HepG2 (cell line): ENCODE measurements around the gene UBE2O. TPM values are rescaled to one million over a fixed set of nuclear protein-coding genes. Genes with fewer than 3 reads are reported as not detected.
A peak's percentile ranks its signal among the peaks of the same experiment; 100 is the strongest.

Source experiments
- ATAC-seq: fragments of 200-7000 bp; cut with Tn5 transposase; 3 replicates; pipeline ENCODE4 v1.9.1; 2020; ENCODE audit warnings: mild to moderate bottlenecking, moderate library complexity
- BruUV-seq: library from RNA; stranded (reverse); fragments of 400-500 nt; replicated peaks from 2 replicates; lab custom pipeline; 2021; lab: Mats Ljungman, UMichigan
- CTCF ChIA-PET: fragments of 300-600 bp; formaldehyde crosslinking; extraction: SDS; loops from one replicate; lab custom pipeline; 2021; ENCODE audit warnings: low total read pairs, inconsistent platforms, low intra/inter-chr PET ratio; lab: Yijun Ruan, JAX
- POLR2A ChIA-PET: fragments of 350-600 bp; sonication (Branson Sonifier 250); formaldehyde crosslinking; loops from one replicate; lab custom pipeline; 2020; ENCODE audit warnings: antibody characterized with exemption, inconsistent platforms; lab: Yijun Ruan, JAX
- DNase-seq: peaks from one replicate; pipeline ENCODE4 v3.0.0-alpha.2; 2015; ENCODE audit warnings: low spot score
- FAIRE-seq: peaks from 3 replicates; lab custom pipeline; 2011; peaks lifted over from hg19 to GRCh38; lab: Jason Lieb, UNC
- H2AFZ ChIP-seq: one replicate; pipeline ENCODE4 v1.6.1; 2011; ENCODE audit warnings: low read length, inconsistent platforms
- H3K27ac ChIP-seq: fragments of 300-600 bp; 3 replicates; pipeline ENCODE4 v1.8.0; 2011; ENCODE audit warnings: mixed run types, mild to moderate bottlenecking, mixed read lengths, low read length, inconsistent platforms; ENCODE audit not compliant: insufficient read depth; ENCODE audit errors: extremely low read length
- H3K27me3 ChIP-seq, 2 experiments: fragments of 200-600 bp in 1 of 2; 2 replicates in 1 of 2; 3 replicates in 1 of 2; pipeline versions ENCODE4 v1.6.0 to v1.8.0; 2011; ENCODE audit warnings: low read length in 2 of 2, mild to moderate bottlenecking in 2 of 2, moderate library complexity in 2 of 2, inconsistent platforms in 1 of 2; ENCODE audit not compliant: insufficient read depth in 2 of 2, control insufficient read depth in 1 of 2
- H3K36me3 ChIP-seq, 2 experiments: fragments of 200-600 bp in 1 of 2; replicated peaks in 1 of 2; 2 replicates in 1 of 2; 3 replicates in 1 of 2; pipeline versions ENCODE4 v1.5.1 to v1.8.0; 2011; ENCODE audit warnings: low read length in 2 of 2, inconsistent platforms in 1 of 2; ENCODE audit not compliant: insufficient read depth in 2 of 2, control insufficient read depth in 1 of 2
- H3K4me1 ChIP-seq: 2 replicates; pipeline ENCODE4 v1.5.1; 2012; ENCODE audit warnings: low read length, inconsistent platforms; ENCODE audit not compliant: insufficient read depth
- H3K4me2 ChIP-seq: 2 replicates; pipeline ENCODE4 v1.6.0; 2011; ENCODE audit warnings: low read depth, low read length, inconsistent platforms
- H3K4me3 ChIP-seq, 3 experiments: fragments of 200-600 bp in 1 of 3; sonication (generic), shearing (Covaris generic) in 1 of 3; replicated peaks in 1 of 3; 2 replicates each; pipeline ENCODE4 v1.5.1; 2011 to 2016; ENCODE audit warnings: low read length in 3 of 3, inconsistent platforms in 2 of 3, low read depth in 2 of 3, mild to moderate bottlenecking in 2 of 3, control low read depth in 1 of 3, mixed read lengths in 1 of 3; ENCODE audit not compliant: insufficient read depth in 1 of 3
- H3K79me2 ChIP-seq: one replicate; pipeline ENCODE4 v1.6.1; 2011; ENCODE audit warnings: low read length, inconsistent platforms; ENCODE audit not compliant: insufficient read depth
- H3K9ac ChIP-seq: 2 replicates; pipeline ENCODE4 v1.6.0; 2011; ENCODE audit warnings: mild to moderate bottlenecking, low read depth, low read length, inconsistent platforms; ENCODE audit not compliant: insufficient read depth
- H3K9me3 ChIP-seq: 2 replicates; pipeline ENCODE4 v1.5.1; 2012; ENCODE audit warnings: mild to moderate bottlenecking, low read length
- H4K20me1 ChIP-seq: 2 replicates; pipeline ENCODE4 v1.6.0; 2011; ENCODE audit warnings: inconsistent platforms, mild to moderate bottlenecking, low read length, moderate library complexity; ENCODE audit not compliant: insufficient read depth
- KLF11 ChIP-seq: IDR thresholded peaks from 2 replicates; pipeline ENCODE4 v1.6.1; 2016; ENCODE audit warnings: missing compliant biosample characterization
- NCOA5 ChIP-seq: sonication (generic); formaldehyde crosslinking; IDR thresholded peaks from 2 replicates; pipeline ENCODE4 v1.4.0; 2020; ENCODE audit warnings: missing genetic modification reagents
- PAXIP1 ChIP-seq: sonication (generic); formaldehyde crosslinking; conservative IDR thresholded peaks from 2 replicates; pipeline ENCODE4 v1.4.0; 2020; ENCODE audit warnings: mild to moderate bottlenecking, missing genetic modification reagents, moderate library complexity
- PITX1 ChIP-seq: sonication (generic); formaldehyde crosslinking; IDR thresholded peaks from 2 replicates; pipeline ENCODE4 v1.5.1; 2020; ENCODE audit warnings: mild to moderate bottlenecking, missing genetic modification reagents
- TCF12 ChIP-seq, 2 experiments: fragments of 450-650 bp in 1 of 2; sonication (generic) in 1 of 2; formaldehyde crosslinking in 1 of 2; IDR thresholded peaks; 2 replicates each; pipeline versions ENCODE4 v1.6.1 to v1.8.0; 2017 to 2022; ENCODE audit warnings: antibody characterized with exemption in 1 of 2, mild to moderate bottlenecking in 1 of 2, missing genetic modification reagents in 1 of 2, moderate library complexity in 1 of 2
- ZEB1 ChIP-seq: IDR thresholded peaks from 2 replicates; pipeline ENCODE4 v1.6.1; 2012; ENCODE audit warnings: mild to moderate bottlenecking, low read depth, inconsistent platforms; ENCODE audit not compliant: insufficient replicate concordance
- ZFP91 ChIP-seq: sonication (generic); formaldehyde crosslinking; IDR thresholded peaks from 2 replicates; pipeline ENCODE4 v1.9.0; 2022; ENCODE audit warnings: missing genetic modification reagents, mild to moderate bottlenecking, borderline replicate concordance
- ZFYVE20 ChIP-seq: sonication (generic); formaldehyde crosslinking; IDR thresholded peaks from 2 replicates; pipeline ENCODE4 v1.8.0; 2023; ENCODE audit warnings: low read depth, mild to moderate bottlenecking, moderate library complexity, missing genetic modification reagents, borderline replicate concordance
- ZNF234 ChIP-seq: sonication (generic); formaldehyde crosslinking; conservative IDR thresholded peaks from 2 replicates; pipeline ENCODE4 v1.5.1; 2020; ENCODE audit warnings: mild to moderate bottlenecking, missing genetic modification reagents
- ZNF543 ChIP-seq: sonication (generic); formaldehyde crosslinking; IDR thresholded peaks from 2 replicates; pipeline ENCODE4 v1.4.0; 2020; ENCODE audit warnings: mild to moderate bottlenecking, missing genetic modification reagents
- ZNF788 ChIP-seq: sonication (generic); formaldehyde crosslinking; IDR thresholded peaks from 2 replicates; pipeline ENCODE4 v1.5.0; 2020; ENCODE audit warnings: mild to moderate bottlenecking, missing genetic modification reagents, borderline replicate concordance
- ZNF792 ChIP-seq: IDR thresholded peaks from 2 replicates; pipeline ENCODE4 v1.6.1; 2016
- WGBS: methylation state at CpG from one replicate; pipeline ENCODE4 v1.1.6; 2017; ENCODE audit warnings: low lambda C conversion rate; 5-methylcytosine and 5-hydroxymethylcytosine counted together
- in situ Hi-C: cut with HindIII; loops from 2 replicates; pipeline ENCODE4 v1.10.0; 2017; ENCODE audit warnings: low pct_unique_long_range_greater_than_20kb; ENCODE audit not compliant: extremely low pct_ligation_motif_present
- intact Hi-C: fragments of 100-400 bp; cut with micrococcal nuclease; formaldehyde crosslinking; loops from one replicate; pipeline ENCODE4 v1.10.0; 2022; ENCODE audit not compliant: unreplicated experiment
- polyA plus RNA-seq, 8 experiments: library from polyadenylated mRNA; depleted of rRNA in 3 of 8; stranded (reverse) in 7 of 8; unstranded in 1 of 8; fragments of >200 nt; fragmentation: Illumina TruSeq in 4 of 8; extraction: Trizol in 4 of 8; gene quantifications; 2 replicates each; pipeline versions ENCODE4 v1.2.1 to v1.2.3, GENCODE V29; 2011 to 2016; ENCODE audit warnings: low read depth in 4 of 8, missing spikeins in 1 of 8, mixed read lengths in 1 of 8; ENCODE audit not compliant: insufficient read depth in 1 of 8
- total RNA-seq, 5 experiments: library from RNA; depleted of rRNA; stranded (reverse); fragments of >200 nt; fragmentation: Illumina TruSeq; extraction: Trizol; gene quantifications; 2 replicates each; pipeline ENCODE4 v1.2.3, GENCODE V29; 2016; ENCODE audit warnings: low read depth in 1 of 5
- TF ChIP-seq, protein P1 (sequence below): sonication (generic); formaldehyde crosslinking; IDR thresholded peaks from 2 replicates; pipeline ENCODE4 v1.8.1; 2023; ENCODE audit warnings: missing genetic modification reagents, mild to moderate bottlenecking, borderline replicate concordance
- TF ChIP-seq, protein P2 (sequence below): sonication (generic); formaldehyde crosslinking; IDR thresholded peaks from 2 replicates; pipeline ENCODE4 v1.4.0; 2020; ENCODE audit warnings: mild to moderate bottlenecking, missing genetic modification reagents
- TF ChIP-seq, protein P3 (sequence below): sonication (generic); formaldehyde crosslinking; IDR thresholded peaks from 2 replicates; pipeline ENCODE4 v1.4.0; 2020; ENCODE audit warnings: mild to moderate bottlenecking, missing genetic modification reagents

The UBE2O gene
- total and polyA plus RNA-seq, 2 of the 13 experiments (the other 11 are each of a cell fraction or from before 2014, with no cell fraction given), result 21.5 to 23.5 TPM

DNA sequence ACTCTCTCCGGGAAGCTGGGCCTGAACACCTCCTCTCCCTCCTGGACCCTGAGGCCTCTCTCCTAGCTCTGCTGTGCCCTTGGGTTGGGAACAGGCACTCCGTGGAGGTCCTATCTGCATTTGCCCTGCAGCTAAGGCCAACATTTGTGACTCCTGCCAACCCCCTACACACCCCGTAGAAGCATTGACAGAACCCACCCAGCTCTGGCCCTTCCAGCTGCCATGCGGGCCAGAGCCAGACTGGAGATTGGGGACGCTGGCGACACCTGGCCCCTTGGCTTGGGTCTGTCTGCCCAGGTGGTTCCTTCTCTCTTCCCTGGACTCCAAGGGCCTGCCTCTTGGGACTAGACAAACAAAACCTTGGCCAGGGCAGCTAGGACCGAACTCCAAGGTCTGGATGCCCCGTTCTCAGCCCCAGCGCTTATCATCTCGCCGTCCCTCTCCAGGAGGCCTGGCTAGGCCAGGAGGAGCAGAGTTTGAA, 48.9 kb upstream of the UBE2O start:
- ChIA-PET CTCF (interaction anchor here (1.0 to 1.2 kb wide), 2 partner anchors 36 kb away, joined by 3 to 4 read pairs; no protein-coding TSS in a partner anchor), POLR2A (interaction anchor here (0.7 to 8.2 kb wide), 26 partner anchors 8 to 170 kb away, joined by 3 to 252 read pairs (median 7); partner anchors contain the start of genes AANAT, PRCD, PRPSAP1 and UBE2O)
- peaks cover 29% of the 10 kb centered on the region for H3K79me2 ChIP-seq
- H3K9ac ChIP-seq, result peak overlapping the region; percentile 61
- peak overlapping the region; percentile 36 to 99 (median 96) for H3K4me3 ChIP-seq
- no TSS peak for BruUV-seq
- no peaks in the 10 kb centered on the region for H3K36me3 ChIP-seq
- peak overlapping the region; percentile 2 for H2AFZ ChIP-seq
- H3K4me1 ChIP-seq, result peaks cover 65% of the 10 kb centered on the region
- in situ Hi-C loops, result no loop called here
- no peak for FAIRE-seq
- peaks cover 0 to 2% of the 10 kb centered on the region in 2 experiments; a peak in 1 of 5 replicates for H3K27me3 ChIP-seq
- peak overlapping the region; percentile 59 for H3K27ac ChIP-seq
- 3% methylated on average over 11 of the region's 11 CpGs for WGBS
- intact Hi-C loops, result loop anchor here (1.0 kb wide), 1 partner anchor 36 kb away; no protein-coding TSS in a partner anchor
- peak overlapping the region; percentile 100 for H3K4me2 ChIP-seq
- H4K20me1 ChIP-seq, result peaks cover 8% of the 10 kb centered on the region; the same call in 1 of the 2 replicates
- no peak for DNase-seq
- ATAC-seq, result peak; percentile 21
- no peaks in the 10 kb centered on the region for H3K9me3 ChIP-seq
- peak; percentile 70 for TF ChIP-seq ZNF543 (CRISPR knock-in tag)
- peak; percentile 48; the same call in 1 of the 2 replicates for TF ChIP-seq PITX1
- TF ChIP-seq ZFP91, result peak; percentile 70; the same call in 1 of the 2 replicates
- no peak for TF ChIP-seq ZNF234 (CRISPR knock-in tag)
- TF ChIP-seq, protein P1, sequence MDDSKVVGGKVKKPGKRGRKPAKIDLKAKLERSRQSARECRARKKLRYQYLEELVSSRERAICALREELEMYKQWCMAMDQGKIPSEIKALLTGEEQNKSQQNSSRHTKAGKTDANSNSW, result 0 out of 2 replicates have a peak, but pooled peaks have one; percentile 61
- peak; percentile 56 for TF ChIP-seq ZEB1
- TF ChIP-seq NCOA5 (CRISPR knock-in tag), result no peak
- peak; percentile 46; the same call in 1 of the 2 replicates for TF ChIP-seq ZNF788 (CRISPR knock-in tag)
- no peak for TF ChIP-seq KLF11
- no peak for TF ChIP-seq ZFYVE20 (CRISPR knock-in tag)
- peak; percentile 59 for TF ChIP-seq PAXIP1 (CRISPR knock-in tag)
- TF ChIP-seq, protein P2, sequence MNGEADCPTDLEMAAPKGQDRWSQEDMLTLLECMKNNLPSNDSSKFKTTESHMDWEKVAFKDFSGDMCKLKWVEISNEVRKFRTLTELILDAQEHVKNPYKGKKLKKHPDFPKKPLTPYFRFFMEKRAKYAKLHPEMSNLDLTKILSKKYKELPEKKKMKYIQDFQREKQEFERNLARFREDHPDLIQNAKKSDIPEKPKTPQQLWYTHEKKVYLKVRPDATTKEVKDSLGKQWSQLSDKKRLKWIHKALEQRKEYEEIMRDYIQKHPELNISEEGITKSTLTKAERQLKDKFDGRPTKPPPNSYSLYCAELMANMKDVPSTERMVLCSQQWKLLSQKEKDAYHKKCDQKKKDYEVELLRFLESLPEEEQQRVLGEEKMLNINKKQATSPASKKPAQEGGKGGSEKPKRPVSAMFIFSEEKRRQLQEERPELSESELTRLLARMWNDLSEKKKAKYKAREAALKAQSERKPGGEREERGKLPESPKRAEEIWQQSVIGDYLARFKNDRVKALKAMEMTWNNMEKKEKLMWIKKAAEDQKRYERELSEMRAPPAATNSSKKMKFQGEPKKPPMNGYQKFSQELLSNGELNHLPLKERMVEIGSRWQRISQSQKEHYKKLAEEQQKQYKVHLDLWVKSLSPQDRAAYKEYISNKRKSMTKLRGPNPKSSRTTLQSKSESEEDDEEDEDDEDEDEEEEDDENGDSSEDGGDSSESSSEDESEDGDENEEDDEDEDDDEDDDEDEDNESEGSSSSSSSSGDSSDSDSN (CRISPR knock-in tag), result peak; percentile 19; the same call in 1 of the 2 replicates
- TF ChIP-seq ZNF792 (CRISPR knock-in tag), result 0 out of 2 replicates have a peak, but pooled peaks have one; percentile 11
- TF ChIP-seq, protein P3, sequence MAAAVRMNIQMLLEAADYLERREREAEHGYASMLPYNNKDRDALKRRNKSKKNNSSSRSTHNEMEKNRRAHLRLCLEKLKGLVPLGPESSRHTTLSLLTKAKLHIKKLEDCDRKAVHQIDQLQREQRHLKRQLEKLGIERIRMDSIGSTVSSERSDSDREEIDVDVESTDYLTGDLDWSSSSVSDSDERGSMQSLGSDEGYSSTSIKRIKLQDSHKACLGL (CRISPR knock-in tag), result peak; percentile 17; the same call in 1 of the 2 replicates
- no peak for TF ChIP-seq TCF12 (IDR thresholded peaks at IDR 0.05)
- no peak for TF ChIP-seq TCF12 (CRISPR knock-in tag; IDR thresholded peaks at IDR 0.05)
